CD4-positive, alpha-beta T cell treated with Interleukin-12 subunit alpha and Interleukin-12 subunit beta, for 1 hour (primary cell): ENCODE results near the gene SEMA3G.

Experiments
- DNase-seq: peaks from one replicate; pipeline ENCODE4 v3.0.0-alpha.2; 2020

SEMA3G gene

DNA sequence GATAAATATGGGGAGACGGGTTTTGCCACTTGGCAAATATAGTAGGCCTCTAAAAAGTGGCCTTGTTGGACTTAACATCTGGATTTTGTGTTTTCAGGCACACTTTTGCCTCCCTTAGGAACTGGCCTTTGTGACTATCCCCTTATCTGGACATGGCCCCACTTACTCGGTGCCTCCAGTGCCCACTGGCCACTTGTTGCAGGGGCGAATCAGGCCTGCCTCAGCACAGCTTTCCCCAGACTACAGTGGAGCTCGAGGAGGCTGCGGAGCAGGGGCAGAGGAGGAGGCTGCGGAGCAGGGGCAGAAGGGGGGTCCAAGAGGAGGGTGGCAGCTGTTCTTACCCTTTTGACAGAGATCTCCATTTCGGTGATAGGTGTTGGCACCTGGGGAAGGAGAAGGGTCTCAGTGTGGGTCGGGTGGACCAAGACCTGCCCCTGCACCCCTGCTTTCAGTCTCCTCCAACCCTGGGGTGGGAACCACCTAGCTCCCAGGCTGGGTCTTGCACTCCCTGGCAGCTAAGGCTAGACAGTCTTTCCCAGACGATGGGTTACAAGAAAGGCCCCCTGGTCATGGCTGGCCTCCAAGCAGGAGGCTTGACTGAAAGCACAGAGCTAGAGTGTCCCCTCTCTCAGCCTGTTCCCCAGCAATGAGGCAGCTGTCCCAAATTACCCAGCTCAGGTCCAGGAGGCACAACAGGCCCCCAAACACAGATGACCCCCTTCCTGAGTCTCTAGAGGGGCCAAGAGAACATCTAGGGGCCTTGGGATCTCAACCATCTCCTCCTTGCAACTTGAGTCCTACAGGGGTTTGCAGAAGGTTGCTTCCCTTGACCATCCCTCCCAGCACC, 6.1 kb downstream of the SEMA3G start:
- no peak for DNase-seq

DNA sequence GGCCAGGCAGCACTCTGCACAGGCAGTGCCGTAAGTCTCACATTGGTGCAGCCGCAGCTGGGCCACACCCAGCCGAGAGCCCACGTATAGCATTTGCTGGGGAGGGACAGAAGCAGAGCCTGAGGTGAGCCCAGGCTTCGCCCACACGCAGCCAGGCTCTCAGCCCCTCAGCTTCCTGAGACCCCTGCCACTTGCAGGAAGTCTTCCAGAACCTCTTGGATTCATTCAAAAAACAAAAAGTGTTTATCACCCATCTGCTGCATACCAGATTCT, 6.9 kb downstream of the SEMA3G start:
- DNase-seq = no peak

DNA sequence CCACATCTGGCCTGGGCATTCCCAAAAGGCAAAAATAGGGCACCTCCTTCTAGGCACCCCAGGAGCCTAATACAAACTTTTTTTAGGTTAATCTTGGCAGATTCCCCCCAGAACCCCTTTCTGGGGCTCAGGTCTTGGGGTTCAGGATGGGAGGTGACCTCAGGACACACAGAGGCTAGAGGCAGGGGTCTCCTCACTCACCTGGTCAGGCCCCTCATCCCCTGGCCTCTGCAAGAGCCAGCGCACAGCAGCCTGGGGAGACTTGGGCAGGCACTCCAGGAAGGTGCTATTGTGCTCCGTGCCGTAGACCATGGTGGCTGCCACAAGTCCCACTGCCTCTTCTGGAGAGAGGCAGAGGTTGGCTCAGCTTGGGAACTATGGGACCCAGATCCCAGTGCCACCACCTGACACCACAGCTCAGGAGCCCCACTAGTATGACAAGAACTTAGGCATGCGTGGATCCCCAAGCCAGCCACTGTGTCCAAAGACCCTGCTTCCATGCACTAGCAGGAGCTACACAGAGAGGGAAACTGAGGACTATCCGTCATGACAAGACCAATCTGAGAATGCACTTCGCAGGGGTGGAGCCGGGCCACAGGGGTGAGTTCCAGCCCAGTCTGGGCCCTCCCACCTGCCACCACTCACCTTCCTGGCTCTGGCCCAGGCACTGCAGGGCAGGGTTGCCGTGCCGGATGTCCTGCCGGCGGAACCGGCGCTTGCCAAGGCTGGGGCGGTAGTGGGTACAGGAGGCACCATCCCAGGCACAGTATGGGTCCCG, 7.4 kb downstream of the SEMA3G start:
- no peak for DNase-seq

DNA sequence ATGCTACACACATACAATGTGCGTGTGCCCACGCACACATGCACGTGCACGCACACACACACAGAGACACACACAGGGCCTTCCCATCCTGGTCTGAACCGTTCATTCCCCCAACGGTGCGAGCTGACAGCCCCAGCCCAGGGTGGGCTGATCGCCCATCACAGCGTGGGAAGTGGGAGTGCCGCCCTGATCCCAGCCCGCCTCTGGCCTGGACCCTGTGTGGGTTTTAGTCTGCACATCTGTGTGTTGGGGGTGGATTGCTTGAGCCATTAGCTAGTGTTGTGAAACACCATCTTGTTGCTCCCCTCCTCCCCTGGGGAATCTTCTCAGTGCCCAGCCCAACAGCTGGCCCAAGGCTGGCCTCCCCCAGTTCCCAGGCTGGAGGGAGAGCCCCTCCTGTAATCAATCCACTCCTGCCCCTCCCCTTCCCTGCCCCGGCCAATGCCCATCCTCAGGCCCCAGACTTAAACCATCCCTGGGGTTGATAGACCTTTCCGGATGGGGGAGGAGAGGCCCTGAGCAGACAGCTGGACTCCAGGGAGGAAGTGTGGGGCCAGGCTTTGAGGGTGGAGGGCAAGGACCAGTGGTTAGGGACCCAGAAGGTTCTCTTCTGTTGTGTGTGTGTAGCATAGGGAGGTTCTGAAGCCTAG, 8.3 kb downstream of the SEMA3G start:
- no peak for DNase-seq

DNA sequence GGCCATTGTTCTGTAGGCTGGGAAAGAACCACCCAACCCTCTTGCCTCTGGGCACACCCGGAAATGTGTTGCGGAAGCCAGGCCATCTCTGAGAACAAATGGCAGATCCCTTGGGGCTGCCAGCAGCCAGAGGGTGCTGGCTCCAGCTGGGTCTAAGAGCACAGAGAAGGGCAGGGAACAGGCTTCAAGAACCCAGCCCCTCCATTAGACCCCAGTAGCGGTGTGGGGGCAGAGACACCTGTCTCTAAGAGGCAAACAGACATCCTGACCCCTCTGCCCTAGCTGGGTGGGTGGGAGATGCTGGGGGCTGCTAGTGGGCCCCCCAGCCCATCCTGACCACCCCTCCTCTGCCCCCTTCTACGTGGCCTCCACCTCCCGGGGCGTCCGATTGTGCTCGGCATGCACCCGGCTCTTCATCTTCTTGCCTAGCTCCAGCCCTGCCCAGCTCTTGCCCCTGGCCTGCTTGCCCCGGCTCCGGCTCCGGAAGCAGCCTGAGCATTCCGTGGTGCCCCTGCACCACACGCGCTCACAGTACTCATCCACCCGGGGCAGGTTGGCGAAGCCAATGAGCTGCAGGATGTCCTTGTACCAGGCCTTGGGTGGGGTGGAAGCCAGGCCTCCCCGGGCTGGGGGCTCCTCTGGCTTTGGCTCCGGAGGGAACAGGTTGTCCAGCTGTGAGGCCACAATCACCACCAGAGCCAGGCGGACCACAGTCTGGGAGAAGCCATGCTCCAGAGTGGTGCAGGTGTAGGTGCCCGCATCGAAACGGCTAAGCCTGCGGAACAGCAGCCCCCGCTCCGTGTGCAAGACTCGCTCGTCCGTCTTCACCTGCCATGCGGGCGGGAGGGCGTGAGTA, 9.4 kb downstream of the SEMA3G start:
- no peak for DNase-seq

DNA sequence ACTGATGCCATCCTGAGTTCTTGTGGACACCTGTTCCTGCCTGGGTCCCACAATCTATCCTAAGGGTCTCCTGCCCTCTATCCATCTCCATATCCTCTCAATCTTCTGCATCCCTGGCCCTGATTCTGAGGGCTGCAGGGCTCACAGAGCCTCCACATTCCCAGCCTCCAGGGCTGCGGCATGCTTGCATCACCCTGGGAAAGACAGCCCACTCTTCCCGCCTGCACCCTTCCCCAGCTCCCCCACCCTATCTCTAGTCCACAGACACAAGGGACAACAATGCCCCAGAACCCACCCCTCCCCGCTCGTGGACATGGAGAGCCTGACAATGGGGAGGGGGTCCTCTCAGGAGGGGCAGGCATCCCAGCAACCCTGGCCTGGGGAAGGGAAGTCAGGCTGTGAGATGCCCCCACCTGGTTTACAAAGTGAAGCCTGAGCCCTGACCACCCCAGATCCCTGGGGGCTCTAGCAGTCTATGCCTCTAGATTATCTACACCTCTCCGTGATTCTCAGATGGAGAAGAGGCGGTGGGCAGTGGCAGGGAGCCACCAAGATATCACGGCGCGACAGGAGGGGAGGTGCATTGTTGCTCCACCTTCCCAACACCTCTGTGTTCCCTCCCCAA, 10.3 kb downstream of the SEMA3G start:
- no peak for DNase-seq

DNA sequence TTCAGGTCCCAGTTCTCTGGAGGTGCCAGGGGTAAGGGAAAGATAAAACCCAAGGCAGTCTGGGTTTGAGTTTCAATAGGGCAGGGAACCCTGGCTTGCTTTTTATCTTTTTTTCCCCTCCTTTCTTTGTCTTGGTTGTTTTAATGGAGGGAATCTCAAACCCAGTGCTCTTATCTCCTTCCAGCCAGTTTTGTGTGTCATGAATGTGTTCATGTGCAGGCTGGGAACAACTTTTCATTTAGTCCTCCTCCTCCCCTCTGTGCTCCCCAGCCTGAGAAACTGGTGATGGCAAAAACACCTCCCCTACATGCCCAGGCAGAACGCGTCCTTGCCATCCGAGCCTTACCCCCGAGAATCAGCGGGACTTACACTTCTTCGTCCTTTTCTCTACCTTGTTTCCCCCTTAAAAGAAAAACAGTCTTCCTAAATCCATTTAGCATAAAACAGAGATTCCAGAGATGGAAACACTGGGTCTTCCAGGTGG, 10.9 kb downstream of the SEMA3G start:
- no peak for DNase-seq

DNA sequence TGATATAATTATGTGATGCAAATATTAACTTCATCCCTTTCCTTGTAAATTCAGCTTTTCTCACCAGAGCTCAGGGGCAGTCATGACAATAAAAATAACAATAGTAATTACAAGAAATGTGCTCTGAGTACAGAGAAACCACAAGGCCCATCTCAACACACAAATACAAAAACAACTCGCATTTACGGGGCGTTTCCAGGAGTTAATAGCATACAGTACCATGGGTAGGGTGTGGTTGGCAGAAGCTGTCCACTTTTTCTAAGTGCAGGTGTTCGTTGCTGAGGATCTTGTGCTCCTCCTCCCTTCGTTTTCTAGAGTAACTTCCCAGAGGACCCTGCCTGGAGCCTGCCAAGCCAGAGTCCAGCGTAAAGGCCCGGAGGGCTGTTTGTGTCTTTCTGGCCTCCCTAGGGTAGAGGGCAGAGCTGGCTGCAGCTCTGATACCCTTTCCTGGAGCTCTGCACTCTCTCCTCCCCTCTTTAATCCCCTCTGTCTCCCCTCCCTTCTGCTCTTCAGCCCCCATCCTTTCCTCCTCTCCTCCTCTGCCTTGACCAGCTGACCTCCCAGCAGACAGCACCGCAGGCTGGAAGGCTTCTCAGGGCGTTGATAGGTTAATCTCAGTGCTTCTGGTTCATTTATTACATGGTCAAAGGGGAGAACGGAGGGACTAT, 11.4 kb downstream of the SEMA3G start:
- no peak for DNase-seq

DNA sequence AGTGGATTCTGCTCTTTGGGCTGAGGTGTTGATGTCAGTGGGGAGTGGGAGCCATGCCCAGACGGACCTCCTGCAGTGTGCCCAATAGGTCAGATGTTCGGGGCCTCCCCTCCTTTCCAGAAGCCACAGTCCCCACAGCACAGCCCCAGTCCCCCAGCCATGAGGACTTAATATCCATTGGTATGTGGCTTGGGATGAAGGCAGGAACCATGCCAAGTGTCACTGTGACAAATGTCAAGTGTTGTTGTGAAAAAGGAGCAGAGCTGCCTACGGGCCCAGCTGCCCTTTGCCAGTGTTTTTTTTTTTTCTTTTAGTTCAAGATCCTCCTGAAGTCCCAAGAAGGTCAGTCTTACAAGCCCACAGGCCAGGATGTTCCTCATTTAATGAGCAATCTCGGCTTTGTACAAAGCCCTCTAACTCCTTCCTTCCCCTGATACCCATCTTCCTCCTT, 12.2 kb downstream of the SEMA3G start:
- DNase-seq = no peak

DNA sequence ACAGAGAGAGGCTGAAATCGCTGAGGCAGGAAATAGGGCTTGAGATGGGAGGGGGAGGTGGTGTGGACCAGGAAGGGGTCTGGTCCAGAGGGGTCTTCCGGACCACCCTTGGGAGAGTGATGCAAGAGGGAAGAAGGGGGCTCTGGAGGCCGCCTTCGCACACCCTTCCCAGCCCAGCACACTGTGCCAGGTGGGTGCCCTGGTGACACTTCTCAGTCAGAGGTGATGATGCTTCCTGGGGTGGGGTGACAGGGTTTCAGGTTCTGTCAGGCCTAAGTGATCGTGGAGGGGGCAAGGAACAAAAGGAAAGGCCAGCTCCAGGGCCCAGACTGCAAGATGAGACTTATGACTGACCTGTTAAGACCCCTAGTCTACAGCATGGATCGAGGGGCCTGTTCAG, 12.7 kb downstream of the SEMA3G start:
- DNase-seq = no peak

DNA sequence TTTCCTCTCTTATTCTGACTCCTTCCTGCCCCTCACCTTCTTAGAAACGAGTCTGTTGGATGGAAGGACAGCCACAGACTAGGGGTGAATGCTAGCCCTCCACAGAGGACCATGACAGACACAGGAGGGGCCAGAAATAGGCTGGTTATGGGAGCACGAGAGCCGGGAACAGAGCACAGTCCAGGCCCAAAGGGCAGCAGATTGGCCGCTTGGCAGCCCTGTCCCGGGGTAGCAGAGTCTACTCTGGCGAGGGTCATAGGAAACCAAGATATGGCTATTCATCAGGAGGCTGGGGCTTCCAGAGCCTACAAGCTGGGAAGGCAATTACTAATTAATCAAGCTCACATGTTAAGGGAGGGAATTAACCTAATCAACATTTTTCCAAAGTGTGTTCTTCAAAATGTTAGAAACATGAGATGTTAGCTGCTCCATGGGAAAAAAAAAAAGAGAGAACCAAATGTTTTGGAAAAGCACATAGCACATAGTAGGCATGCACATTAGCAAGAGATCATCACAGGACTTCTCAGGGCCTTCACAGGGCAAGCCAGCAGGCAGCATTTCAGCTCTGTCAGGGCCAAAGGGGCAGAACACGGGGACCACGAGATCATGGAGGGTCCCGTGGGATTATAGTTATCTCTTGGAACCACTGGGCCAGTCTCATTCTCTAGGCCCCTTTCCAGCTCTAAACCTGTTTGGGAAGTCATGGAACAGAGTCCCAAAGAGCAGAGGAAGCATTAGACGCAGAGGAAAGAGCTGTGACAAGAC, 13.3 kb downstream of the SEMA3G start:
- no peak for DNase-seq

DNA sequence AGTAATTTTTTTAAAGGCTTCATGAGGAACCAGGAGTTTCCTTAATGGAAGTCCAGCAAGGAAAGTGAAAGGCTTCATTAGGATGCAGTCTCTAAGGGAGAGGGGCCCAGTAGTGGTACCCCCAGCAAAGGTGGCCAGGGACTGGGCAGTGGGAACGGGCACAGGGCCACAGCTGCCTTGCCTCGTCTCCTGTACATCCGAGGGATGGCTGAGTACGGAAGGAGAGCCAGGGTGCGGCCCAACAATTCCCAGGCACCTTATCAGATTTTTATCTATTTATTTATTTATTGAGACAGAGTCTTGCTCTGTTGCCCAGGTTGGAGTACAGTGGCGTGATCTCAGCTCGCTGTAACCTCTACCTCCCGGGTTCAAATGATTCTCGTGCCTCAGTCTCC, 14.5 kb downstream of the SEMA3G start:
- DNase-seq = no peak

DNA sequence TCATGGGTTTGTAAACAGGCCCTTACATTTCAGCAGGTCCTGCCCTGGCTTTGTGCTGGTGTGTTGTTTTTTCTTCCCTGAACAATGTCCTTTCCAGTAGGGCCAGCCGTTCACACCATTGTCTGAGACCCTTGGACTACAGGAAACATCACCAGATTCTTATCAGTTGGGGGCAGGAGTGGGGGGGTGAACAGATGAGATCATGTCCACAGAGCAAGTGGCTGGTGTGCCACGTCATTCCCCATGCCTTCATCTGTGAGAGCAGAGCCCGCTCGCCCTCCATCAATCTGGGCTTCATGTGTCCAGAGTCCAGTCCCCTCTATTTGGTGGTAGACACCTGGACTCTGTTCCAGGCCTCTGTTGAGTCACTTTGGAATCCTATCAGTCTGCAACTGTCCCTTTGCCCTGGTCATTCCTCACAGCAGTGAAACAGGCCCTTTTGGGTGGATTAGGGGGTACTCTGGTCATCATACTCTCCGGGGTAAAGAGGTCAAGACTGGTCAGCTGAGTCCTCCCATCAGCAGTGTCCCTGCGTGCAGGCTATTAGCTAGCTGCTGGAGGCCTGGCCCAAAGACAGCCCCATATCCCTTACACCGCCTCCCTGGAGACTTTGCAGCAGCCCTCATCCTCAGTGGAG, 15.0 kb downstream of the SEMA3G start:
- no peak for DNase-seq

DNA sequence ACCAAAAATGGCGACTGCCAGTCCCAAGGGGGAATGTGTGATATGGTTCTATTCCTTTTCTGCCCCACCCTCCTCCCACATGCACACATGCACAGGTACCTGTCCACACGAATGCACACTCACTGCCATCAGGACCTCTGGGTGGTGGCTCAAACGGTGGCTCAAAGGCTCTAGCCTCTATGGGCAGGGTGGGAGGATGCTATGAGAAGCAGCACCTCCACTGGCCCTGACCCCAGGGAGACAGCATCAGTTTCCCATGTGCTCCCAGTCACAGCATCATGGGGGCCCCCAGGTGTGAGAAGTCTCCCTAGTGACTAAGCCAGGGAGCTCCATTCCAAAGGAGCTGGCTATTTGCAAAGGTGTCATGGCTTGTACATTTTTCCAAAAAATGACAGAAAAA, 15.9 kb downstream of the SEMA3G start:
- DNase-seq = no peak

DNA sequence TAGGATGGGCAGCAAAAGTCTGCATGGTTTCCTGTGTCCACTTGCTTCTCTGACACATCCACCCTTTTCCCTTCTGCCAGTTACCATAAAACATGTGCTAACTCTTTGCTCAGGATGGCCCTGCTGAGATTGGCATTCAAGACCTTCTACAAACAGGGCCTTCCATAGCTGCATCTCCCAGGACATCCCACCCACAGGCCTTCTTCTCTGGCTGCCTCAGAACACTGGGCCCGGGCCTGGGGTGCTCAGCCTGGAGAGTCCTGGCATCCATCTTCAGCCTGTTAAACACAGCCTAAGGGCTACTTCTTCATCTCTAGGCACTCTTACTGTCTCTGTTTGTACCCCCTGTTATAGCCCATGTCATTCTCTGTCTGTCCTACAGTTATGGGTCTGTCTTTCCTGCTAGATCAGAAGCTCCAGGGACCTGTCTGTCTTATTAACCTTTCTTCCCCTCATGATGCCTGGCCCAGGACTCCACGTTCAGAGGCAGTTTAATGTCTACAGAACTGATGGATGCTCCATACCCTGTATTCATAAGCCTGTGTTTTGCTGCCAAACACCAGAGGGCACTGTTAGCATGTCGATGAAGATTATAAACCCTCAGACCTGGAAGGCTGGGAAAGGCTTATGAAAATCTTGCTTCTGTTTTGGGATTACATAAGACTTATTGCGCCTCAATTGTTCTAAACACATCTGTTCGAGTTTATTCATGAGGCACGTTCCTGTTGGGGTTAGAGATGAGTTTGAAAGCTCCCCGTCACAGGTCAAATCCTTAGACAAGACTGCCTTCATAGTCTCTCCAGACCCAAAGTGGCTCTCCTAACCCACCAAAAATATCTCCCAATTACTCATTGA, 16.5 kb downstream of the SEMA3G start:
- peak; percentile 57 for DNase-seq

DNA sequence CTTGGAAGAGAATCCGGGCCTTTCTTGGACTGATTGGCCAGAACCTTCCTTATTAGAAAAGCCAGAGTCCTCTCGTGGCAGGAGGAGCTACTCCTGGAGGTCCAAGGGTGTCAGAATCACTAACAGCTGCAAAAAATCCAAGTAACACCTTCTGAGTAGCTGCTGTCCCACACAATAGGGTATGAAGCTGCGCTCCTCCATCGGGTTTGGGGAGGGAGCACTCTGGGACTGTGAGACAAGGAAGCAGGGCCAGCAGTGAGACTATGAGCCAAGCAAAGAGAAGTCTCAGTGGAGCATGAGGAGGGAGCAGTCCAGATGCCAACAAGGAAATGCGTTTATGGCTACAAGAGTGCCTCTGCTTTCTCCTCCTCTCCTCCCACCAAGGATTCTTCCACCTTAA, 21.7 kb downstream of the SEMA3G start:
- DNase-seq = no peak

DNA sequence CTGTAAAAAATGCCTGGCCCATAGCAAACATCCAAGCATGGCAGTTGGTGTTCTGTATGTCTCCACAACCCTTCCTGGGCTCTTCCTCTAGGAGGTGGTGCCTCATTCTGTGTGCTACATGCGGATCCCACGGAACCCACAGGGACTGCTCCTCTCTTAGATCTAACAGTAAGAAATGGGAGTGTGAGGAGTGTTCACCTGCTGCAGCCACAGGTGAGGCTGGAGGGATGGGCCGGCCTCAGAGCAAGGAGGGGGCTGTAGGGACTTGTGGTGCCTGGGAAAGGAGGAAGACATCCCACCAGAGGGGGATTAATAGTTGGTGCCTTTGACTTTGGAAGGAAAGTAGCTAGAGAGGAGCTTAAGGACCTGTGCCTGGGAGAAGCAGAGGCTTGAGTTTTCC, 22.2 kb downstream of the SEMA3G start:
- no peak for DNase-seq

DNA sequence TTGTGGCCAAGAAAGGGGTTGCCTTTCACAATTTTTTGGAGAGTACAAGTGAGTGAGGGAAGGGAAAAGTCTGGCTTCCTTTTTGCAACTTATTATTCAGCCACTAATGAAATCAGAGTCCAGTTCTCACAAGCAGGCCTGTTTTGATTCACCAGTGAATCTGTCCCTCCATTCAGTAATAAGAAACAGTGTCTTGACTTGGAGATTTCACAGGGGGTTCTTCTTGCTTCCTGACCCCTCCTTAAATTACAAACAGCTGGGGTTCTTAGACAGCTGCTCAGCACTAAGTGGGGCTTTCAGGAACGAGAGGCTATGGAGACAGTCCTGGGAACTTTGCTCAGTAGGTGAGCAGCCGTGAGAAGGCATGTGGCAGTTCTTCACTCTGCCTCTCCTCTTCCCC, 24.5 kb downstream of the SEMA3G start:
- DNase-seq = no peak

DNA sequence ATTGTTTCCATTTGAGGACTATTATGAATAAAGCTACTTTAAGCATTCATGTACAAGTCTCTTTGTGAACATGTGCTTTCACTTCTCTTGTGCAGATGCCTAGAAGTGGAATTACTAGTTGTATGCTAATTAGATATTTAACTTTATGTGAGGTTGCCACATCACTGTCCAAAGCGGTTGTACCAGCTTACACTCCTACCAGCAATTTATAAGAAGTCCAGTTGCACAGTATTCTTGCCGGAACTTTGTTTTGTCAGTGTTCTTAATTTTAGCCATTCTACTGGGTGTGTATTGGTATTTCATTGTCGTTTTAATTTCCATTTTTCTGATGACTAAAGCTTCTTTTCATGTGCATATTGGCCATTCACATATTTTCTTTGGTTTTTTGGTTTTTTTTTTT, 29.1 kb downstream of the SEMA3G start:
- DNase-seq = no peak

DNA sequence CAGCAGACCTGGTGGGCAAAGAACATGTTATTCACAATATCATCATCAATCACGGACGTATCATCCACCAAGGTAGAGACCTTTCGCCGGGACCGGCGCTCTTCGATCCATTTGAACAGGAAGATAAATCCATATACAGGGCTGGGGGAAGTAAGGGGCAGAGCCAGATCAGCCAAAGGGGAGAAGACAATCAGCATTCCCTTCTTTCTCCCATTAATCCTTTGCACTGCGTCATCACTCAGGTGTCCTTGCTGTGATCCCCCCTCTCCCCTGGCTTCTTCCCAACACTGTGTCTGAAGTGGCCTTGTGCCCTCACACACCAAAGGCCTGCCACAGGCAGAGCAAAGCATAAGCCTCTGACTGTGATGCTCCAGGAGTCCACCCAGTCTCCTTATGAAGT, 36.4 kb downstream of the SEMA3G start:
- no peak for DNase-seq
